GM15510 (cell line): ENCODE measurements around the gene NR1I3.

Source experiments
- POLR2A ChIP-seq: IDR thresholded peaks from 3 replicates; pipeline ENCODE4 v1.6.1; 2011; ENCODE audit warnings: borderline replicate concordance; ENCODE audit not compliant: insufficient read length; ENCODE audit errors: extremely low read depth

Gene NR1I3

GRCh38 chr1:161207173-161207572 lies 30.8 kb downstream of the NR1I3 start:
- no peak for TF ChIP-seq POLR2A

GRCh38 chr1:161206411-161207140 lies 31.4 kb downstream of the NR1I3 start:
- no peak for TF ChIP-seq POLR2A

- TF ChIP-seq POLR2A, result peak; percentile 89
Measured at GRCh38 chr1:161201836-161202712, 35.9 kb downstream of the NR1I3 start, which contains the start of gene NDUFS2. Gene NDUFS2 (plus strand): TSS chr1:161202367. CDS start chr1:161202386, 19 bp downstream.

- TF ChIP-seq POLR2A, result no peak
Measured at GRCh38 chr1:161200992-161201835, 36.8 kb downstream of the NR1I3 start.

- no peak for TF ChIP-seq POLR2A
Measured at GRCh38 chr1:161200421-161200991, 37.5 kb downstream of the NR1I3 start.

GRCh38 chr1:161199506-161200139 lies 38.4 kb downstream of the NR1I3 start:
- TF ChIP-seq POLR2A, result no peak

- TF ChIP-seq POLR2A, result no peak
Measured at GRCh38 chr1:161198897-161199431, 39.0 kb downstream of the NR1I3 start, which contains the start of gene ADAMTS4. Gene ADAMTS4 (minus strand): TSS chr1:161199054. CDS start chr1:161198627, 427 bp downstream.

GRCh38 chr1:161198194-161198896 lies 39.7 kb downstream of the NR1I3 start:
- TF ChIP-seq POLR2A, result no peak

- TF ChIP-seq POLR2A, result no peak
Measured at GRCh38 chr1:161197560-161198193, 40.3 kb downstream of the NR1I3 start.

- TF ChIP-seq POLR2A, result no peak
Measured at GRCh38 chr1:161196521-161197451, 41.2 kb downstream of the NR1I3 start.

- no peak for TF ChIP-seq POLR2A
Measured at GRCh38 chr1:161196111-161196510, 41.9 kb downstream of the NR1I3 start.
